HEK293 (cell line): Measurements from ENCODE around the gene TMEM135.
"Not testable (repeated sequence)": the region's sequence is repeated elsewhere in the genome, so short reads cannot be mapped to it uniquely, and the experiment has no call there.

Experiments
- CTCF ChIA-PET: fragments of 350-600 bp; formaldehyde crosslinking; extraction: SDS; loops from one replicate; lab custom pipeline; 2021; ENCODE audit warnings: antibody characterized with exemption; lab: Yijun Ruan, JAX
- POLR2A ChIA-PET: fragments of 300-600 bp; formaldehyde crosslinking; extraction: SDS; loops from one replicate; lab custom pipeline; 2020; ENCODE audit warnings: antibody characterized with exemption, inconsistent platforms; lab: Yijun Ruan, JAX
- H3K27ac ChIP-seq: fragments of 200-500 bp; sonication (Bioruptor generic); 2 replicates; pipeline ENCODE4 v1.5.1; 2014; ENCODE audit warnings: low read depth, low read length, control low read depth, inconsistent platforms; ENCODE audit errors: extremely low read depth
- H3K36me3 ChIP-seq, 2 experiments: fragments of 200-500 bp in 1 of 2; sonication (Bioruptor generic) in 1 of 2; 1 replicate in 1 of 2; 2 replicates in 1 of 2; pipeline ENCODE4 v1.5.1; 2014 to 2017; ENCODE audit warnings: inconsistent platforms in 2 of 2, low read length in 2 of 2; ENCODE audit not compliant: control insufficient read depth in 2 of 2, insufficient read depth in 1 of 2
- H3K4me1 ChIP-seq: fragments of 200-500 bp; sonication (Bioruptor generic); 2 replicates; pipeline ENCODE4 v1.5.1; 2014; ENCODE audit warnings: mild to moderate bottlenecking, low read length, inconsistent platforms; ENCODE audit not compliant: control insufficient read depth, insufficient read depth
- H3K4me3 ChIP-seq: 2 replicates; pipeline ENCODE4 v1.5.1; 2011; ENCODE audit warnings: low read depth, mild to moderate bottlenecking, control low read depth, low read length, moderate library complexity
- H3K9me3 ChIP-seq: fragments of 200-500 bp; sonication (Bioruptor generic); 2 replicates; pipeline ENCODE4 v1.5.1; 2014; ENCODE audit warnings: low read depth, low read length, inconsistent platforms; ENCODE audit not compliant: control insufficient read depth, insufficient read depth
- BCL11B ChIP-seq: fragments of 450-650 bp; formaldehyde crosslinking; IDR thresholded peaks from 2 replicates; pipeline ENCODE4 v1.5.1; 2016; ENCODE audit warnings: low read depth, missing biosample characterization, missing genetic modification characterization
- ZBTB20 ChIP-seq: fragments of 450-650 bp; formaldehyde crosslinking; IDR thresholded peaks from 2 replicates; pipeline ENCODE4 v1.5.1; 2016; ENCODE audit warnings: missing biosample characterization, missing genetic modification characterization
- ZBTB48 ChIP-seq: fragments of 450-650 bp; formaldehyde crosslinking; IDR thresholded peaks from 2 replicates; pipeline ENCODE4 v1.5.1; 2016; ENCODE audit warnings: missing biosample characterization, missing genetic modification characterization
- ZFHX2 ChIP-seq: fragments of 450-650 bp; formaldehyde crosslinking; conservative IDR thresholded peaks from 2 replicates; pipeline ENCODE4 v1.5.1; 2016; ENCODE audit warnings: missing biosample characterization, missing genetic modification characterization
- ZFP37 ChIP-seq: fragments of 450-650 bp; formaldehyde crosslinking; IDR thresholded peaks from 2 replicates; pipeline ENCODE4 v1.5.1; 2016; ENCODE audit warnings: missing biosample characterization, missing genetic modification characterization
- ZNF138 ChIP-seq: fragments of 450-650 bp; formaldehyde crosslinking; IDR thresholded peaks from 2 replicates; pipeline ENCODE4 v1.5.1; 2016; ENCODE audit warnings: missing biosample characterization, missing genetic modification characterization, borderline replicate concordance
- ZNF157 ChIP-seq: fragments of 450-650 bp; formaldehyde crosslinking; IDR thresholded peaks from 2 replicates; pipeline ENCODE4 v1.5.1; 2016; ENCODE audit warnings: missing biosample characterization, missing genetic modification characterization
- ZNF24 ChIP-seq: fragments of 450-650 bp; formaldehyde crosslinking; IDR thresholded peaks from 2 replicates; pipeline ENCODE4 v1.5.1; 2016; ENCODE audit warnings: missing biosample characterization, missing genetic modification characterization
- ZNF266 ChIP-seq: fragments of 450-650 bp; formaldehyde crosslinking; IDR thresholded peaks from 2 replicates; pipeline ENCODE4 v1.5.1; 2016; ENCODE audit warnings: missing biosample characterization, missing genetic modification characterization, low read depth
- ZNF548 ChIP-seq: fragments of 450-650 bp; formaldehyde crosslinking; IDR thresholded peaks from 2 replicates; pipeline ENCODE4 v1.5.1; 2016; ENCODE audit warnings: missing biosample characterization, missing genetic modification characterization
- ZNF660 ChIP-seq: fragments of 450-650 bp; IDR thresholded peaks from 2 replicates; pipeline ENCODE4 v1.5.1; 2018; ENCODE audit warnings: missing biosample characterization, mild to moderate bottlenecking, missing genetic modification characterization
- ZNF76 ChIP-seq: fragments of 450-650 bp; formaldehyde crosslinking; IDR thresholded peaks from 2 replicates; pipeline ENCODE4; 2016; ENCODE audit warnings: low read depth, missing biosample characterization, missing genetic modification characterization, borderline replicate concordance
- ZNF792 ChIP-seq: fragments of 450-650 bp; formaldehyde crosslinking; IDR thresholded peaks from 2 replicates; pipeline ENCODE4 v1.5.1; 2016; ENCODE audit warnings: missing biosample characterization, missing genetic modification characterization
- ZSCAN16 ChIP-seq: fragments of 450-650 bp; formaldehyde crosslinking; IDR thresholded peaks from 2 replicates; pipeline ENCODE4 v1.5.1; 2016; ENCODE audit warnings: missing biosample characterization, missing genetic modification characterization
- ZXDB ChIP-seq: fragments of 450-650 bp; formaldehyde crosslinking; IDR thresholded peaks from 2 replicates; pipeline ENCODE4 v1.5.1; 2016; ENCODE audit warnings: missing biosample characterization, missing genetic modification characterization
- TF ChIP-seq, protein P1 (sequence below): fragments of 450-650 bp; formaldehyde crosslinking; IDR thresholded peaks from 2 replicates; pipeline ENCODE4 v1.5.1; 2016; ENCODE audit warnings: missing biosample characterization, missing genetic modification characterization
- TF ChIP-seq, protein P2 (sequence below): fragments of 450-650 bp; formaldehyde crosslinking; IDR thresholded peaks from 2 replicates; pipeline ENCODE4 v1.5.1; 2016; ENCODE audit warnings: missing biosample characterization, missing genetic modification characterization
- TF ChIP-seq, protein P3 (sequence below): fragments of 450-650 bp; formaldehyde crosslinking; conservative IDR thresholded peaks from 2 replicates; pipeline ENCODE4 v1.5.1; 2016; ENCODE audit warnings: low read depth, missing biosample characterization, missing genetic modification characterization

Gene TMEM135

DNA sequence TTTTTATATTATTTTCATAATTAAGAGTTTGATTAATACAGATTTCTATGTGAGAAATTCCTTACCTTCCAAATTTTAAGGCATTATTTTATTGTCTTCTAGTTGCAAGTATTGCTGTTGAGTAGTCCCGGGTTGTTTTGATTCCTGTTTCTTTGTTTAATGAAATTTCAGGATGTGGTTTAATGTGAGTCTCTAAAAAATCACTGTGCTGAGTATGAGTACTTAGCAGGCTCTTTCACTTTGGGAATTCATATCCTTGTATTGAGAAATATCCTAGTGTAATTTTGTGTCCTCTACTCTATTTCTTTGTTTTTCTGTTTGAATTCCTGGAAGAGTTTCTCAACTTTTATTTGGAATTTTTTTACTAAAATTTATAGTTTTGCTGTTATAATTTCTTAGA is 113.2 kb downstream of the TMEM135 start:
- POLR2A ChIA-PET, result no interaction called here
- no peaks in the 10 kb centered on the region for H3K36me3 ChIP-seq
- H3K4me1 ChIP-seq, result no peaks in the 10 kb centered on the region
- no peaks in the 10 kb centered on the region for H3K9me3 ChIP-seq
- H3K4me3 ChIP-seq, result no peak overlapping the region
- TF ChIP-seq, protein P1, sequence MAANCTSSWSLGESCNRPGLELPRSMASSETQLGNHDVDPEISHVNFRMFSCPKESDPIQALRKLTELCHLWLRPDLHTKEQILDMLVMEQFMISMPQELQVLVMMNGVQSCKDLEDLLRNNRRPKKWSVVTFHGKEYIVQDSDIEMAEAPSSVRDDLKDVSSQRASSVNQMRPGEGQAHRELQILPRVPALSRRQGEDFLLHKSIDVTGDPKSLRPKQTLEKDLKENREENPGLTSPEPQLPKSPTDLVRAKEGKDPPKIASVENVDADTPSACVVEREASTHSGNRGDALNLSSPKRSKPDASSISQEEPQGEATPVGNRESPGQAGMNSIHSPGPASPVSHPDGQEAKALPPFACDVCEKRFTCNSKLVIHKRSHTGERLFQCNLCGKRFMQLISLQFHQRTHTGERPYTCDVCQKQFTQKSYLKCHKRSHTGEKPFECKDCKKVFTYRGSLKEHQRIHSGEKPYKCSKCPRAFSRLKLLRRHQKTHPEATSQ (tag by site-specific recombination), result no peak
- TF ChIP-seq, protein P2, sequence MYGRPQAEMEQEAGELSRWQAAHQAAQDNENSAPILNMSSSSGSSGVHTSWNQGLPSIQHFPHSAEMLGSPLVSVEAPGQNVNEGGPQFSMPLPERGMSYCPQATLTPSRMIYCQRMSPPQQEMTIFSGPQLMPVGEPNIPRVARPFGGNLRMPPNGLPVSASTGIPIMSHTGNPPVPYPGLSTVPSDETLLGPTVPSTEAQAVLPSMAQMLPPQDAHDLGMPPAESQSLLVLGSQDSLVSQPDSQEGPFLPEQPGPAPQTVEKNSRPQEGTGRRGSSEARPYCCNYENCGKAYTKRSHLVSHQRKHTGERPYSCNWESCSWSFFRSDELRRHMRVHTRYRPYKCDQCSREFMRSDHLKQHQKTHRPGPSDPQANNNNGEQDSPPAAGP (tag by site-specific recombination), result no peak
- TF ChIP-seq BCL11B (tag by site-specific recombination) (no peak), ZFHX2 (tag by site-specific recombination) (no peak), ZNF660 (tag by site-specific recombination) (no peak), ZNF266 (no peak)
- CTCF ChIA-PET, result no interaction called here
- H3K27ac ChIP-seq, result no peak overlapping the region

DNA sequence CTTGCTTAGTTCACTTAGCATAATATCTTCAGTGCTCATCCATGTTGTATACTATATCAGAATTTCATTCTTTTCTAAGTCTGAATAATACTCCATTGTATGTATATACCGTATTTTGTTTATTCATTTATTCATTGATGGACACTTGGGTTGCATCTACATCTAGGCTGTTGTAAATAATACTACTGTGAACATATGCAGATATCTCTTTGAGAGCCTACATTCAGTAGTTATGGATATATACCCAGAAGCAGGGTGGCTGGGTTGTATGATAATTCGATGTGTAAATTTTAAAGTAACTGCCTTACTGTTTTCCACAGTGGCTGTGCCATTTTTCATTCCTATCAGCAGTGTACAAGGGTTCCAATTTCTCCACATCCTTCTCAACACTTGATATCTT is 116.5 kb downstream of the TMEM135 start:
- TF ChIP-seq ZSCAN16 (tag by site-specific recombination), result no peak
- TF ChIP-seq ZNF548 (tag by site-specific recombination), result no peak
- no peak for TF ChIP-seq ZXDB (tag by site-specific recombination)
- no peak for TF ChIP-seq ZNF792
- TF ChIP-seq ZNF138 (tag by site-specific recombination), result no peak
- Histone ChIP-seq H3K27ac (no peak overlapping the region), H3K4me1 (no peaks in the 10 kb centered on the region), H3K36me3 (no peaks in the 10 kb centered on the region), H3K4me3 (no peak overlapping the region), H3K9me3 (no peaks in the 10 kb centered on the region)
- POLR2A ChIA-PET, result no interaction called here
- CTCF ChIA-PET, result no interaction called here

DNA sequence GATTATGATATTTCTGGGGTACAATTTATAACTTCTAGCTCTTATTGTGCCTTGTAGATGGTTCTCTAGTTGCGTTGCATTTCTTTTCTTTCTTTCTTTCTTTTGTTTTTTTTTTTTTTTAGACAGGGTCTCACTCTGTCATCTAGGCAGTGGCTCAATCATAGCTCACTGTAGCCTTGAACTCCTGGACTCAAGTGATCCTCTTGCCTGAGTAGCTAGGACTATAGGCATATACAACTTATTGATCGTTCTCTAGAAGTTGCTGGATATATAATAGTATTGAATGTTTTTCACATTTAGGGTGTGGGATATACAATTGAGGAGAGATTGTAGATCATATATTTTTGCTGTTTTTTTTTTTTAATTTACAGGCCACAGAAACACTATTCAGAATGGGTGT is 119.2 kb downstream of the TMEM135 start:
- H3K9me3 ChIP-seq, result no peaks in the 10 kb centered on the region
- H3K4me1 ChIP-seq, result no peaks in the 10 kb centered on the region
- ChIA-PET CTCF (interaction anchor here (0.5 to 0.6 kb wide), 2 partner anchors 161 to 252 kb away, joined by 3 read pairs; no protein-coding TSS in a partner anchor), POLR2A (no interaction called here)
- H3K27ac ChIP-seq, result no peak overlapping the region
- no peak overlapping the region for H3K4me3 ChIP-seq
- H3K36me3 ChIP-seq, result no peaks in the 10 kb centered on the region
- TF ChIP-seq ZBTB20 (tag by site-specific recombination) (no peak), ZBTB48 (tag by site-specific recombination) (no peak), ZNF76 (tag by site-specific recombination) (no peak), ZNF24 (tag by site-specific recombination) (no peak), ZNF157 (tag by site-specific recombination) (no peak), ZFP37 (no peak)
- TF ChIP-seq, protein P3, sequence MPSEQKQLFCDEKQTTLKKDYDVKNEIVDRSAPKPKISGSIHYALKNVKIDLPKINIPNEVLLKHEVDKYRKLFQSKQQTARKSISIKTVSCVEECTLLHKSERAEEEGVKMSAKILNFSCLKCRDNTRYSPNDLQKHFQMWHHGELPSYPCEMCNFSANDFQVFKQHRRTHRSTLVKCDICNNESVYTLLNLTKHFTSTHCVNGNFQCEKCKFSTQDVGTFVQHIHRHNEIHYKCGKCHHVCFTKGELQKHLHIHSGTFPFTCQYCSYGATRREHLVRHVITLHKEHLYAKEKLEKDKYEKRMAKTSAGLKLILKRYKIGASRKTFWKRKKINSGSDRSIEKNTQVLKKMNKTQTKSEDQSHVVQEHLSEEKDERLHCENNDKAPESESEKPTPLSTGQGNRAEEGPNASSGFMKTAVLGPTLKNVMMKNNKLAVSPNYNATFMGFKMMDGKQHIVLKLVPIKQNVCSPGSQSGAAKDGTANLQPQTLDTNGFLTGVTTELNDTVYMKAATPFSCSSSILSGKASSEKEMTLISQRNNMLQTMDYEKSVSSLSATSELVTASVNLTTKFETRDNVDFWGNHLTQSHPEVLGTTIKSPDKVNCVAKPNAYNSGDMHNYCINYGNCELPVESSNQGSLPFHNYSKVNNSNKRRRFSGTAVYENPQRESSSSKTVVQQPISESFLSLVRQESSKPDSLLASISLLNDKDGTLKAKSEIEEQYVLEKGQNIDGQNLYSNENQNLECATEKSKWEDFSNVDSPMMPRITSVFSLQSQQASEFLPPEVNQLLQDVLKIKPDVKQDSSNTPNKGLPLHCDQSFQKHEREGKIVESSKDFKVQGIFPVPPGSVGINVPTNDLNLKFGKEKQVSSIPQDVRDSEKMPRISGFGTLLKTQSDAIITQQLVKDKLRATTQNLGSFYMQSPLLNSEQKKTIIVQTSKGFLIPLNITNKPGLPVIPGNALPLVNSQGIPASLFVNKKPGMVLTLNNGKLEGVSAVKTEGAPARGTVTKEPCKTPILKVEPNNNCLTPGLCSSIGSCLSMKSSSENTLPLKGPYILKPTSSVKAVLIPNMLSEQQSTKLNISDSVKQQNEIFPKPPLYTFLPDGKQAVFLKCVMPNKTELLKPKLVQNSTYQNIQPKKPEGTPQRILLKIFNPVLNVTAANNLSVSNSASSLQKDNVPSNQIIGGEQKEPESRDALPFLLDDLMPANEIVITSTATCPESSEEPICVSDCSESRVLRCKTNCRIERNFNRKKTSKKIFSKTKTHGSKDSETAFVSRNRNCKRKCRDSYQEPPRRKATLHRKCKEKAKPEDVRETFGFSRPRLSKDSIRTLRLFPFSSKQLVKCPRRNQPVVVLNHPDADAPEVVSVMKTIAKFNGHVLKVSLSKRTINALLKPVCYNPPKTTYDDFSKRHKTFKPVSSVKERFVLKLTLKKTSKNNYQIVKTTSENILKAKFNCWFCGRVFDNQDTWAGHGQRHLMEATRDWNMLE, result no peak

DNA sequence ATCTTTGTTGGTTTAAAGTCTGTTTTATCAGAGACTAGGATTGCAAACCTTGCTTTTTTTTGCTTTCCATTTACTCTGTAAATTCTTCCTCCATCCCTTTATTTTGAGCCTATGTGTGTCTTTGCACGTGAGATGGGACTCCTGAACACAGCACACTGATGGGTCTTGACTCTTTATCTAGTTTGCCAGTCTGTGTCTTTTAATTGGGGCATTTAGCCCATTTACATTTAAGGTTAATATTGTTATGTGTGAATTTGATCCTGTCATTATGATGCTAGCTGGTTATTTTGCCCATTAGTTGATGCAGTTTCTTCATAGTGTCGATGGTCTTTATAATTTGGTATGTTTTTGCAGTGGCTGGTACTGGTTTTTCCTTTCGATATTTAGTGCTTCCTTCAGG is 131.3 kb downstream of the TMEM135 start:
- H3K36me3 ChIP-seq, H3K27ac ChIP-seq, H3K4me1 ChIP-seq, H3K9me3 ChIP-seq, H3K4me3 ChIP-seq, CTCF ChIA-PET, POLR2A ChIA-PET: not testable (repeated sequence)
